HPDE6-E6E7 (cell line): ENCODE measurements around the gene OR8B8.
"Not testable (repeated sequence)": the region's sequence is repeated elsewhere in the genome, so short reads cannot be mapped to it uniquely, and the experiment has no call there.

Experiments
- DNase-seq: peaks from one replicate; pipeline ENCODE4 v3.0.0; 2011; ENCODE audit warnings: missing footprints; ENCODE audit errors: extremely low spot score

Gene OR8B8

DNA sequence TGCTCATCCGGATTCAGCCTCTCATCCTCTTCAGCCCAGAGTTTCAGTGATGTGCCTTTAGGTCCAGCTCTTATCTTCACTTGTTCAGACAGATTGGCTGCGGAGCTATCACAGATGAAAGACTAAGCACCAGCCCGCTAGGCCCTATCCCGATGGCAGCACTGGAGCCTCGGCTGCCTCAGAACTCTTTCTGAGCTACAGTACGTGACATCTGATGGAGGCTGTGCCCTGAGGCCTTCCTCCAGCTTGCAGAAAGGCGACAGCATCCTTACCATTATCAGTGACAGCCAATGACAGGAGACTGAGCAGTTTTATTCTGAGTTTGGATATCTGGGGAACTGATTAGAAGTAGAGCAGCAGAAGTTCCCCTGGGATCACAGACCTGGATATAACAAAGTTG lies 4.0 kb downstream of the OR8B8 start:
- DNase-seq = no peak

DNA sequence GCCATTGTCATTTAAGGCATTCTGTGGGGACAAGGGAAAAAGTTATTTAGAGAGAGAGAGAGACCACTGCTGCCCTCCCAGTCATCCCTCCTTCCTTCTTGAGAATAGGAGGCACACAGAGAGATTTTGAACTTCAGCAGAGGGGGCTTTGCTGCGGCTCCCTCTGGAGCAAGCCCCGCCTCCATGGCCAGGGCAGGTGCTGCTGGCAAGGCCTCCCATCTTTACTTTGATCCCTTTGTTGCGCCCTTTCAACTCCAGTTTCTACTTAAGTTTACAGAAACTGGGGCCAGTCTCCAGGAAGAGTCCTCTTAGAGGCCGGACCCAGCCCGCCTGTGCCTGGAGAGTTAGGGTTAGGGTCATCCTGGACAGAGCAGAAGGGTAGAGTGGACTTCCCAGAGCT lies 4.4 kb downstream of the OR8B8 start:
- no peak for DNase-seq

GRCh38 chr11:124440608-124441007 lies 4.9 kb downstream of the OR8B8 start:
- DNase-seq = no peak

DNA sequence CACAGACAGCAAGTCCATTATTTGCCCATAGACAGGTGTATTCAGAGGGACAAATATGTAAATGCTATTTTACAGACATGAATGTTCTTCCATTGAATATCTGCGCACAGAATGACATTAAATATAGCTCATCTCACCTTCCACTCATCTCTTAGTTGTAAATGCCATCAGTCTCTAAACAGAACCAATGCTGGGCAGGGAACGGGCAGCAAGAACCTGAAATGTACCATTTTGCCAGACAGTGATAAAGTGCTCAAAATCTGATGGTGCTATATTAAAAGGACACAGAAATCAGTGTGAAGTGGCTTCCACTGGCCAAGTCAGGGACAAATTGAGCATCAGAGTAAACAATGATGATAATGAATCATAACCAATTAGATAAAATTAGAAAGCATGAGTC lies 10.8 kb downstream of the OR8B8 start:
- DNase-seq = no peak

GRCh38 chr11:124429599-124429998 lies 15.9 kb downstream of the OR8B8 start:
- no peak for DNase-seq

DNA sequence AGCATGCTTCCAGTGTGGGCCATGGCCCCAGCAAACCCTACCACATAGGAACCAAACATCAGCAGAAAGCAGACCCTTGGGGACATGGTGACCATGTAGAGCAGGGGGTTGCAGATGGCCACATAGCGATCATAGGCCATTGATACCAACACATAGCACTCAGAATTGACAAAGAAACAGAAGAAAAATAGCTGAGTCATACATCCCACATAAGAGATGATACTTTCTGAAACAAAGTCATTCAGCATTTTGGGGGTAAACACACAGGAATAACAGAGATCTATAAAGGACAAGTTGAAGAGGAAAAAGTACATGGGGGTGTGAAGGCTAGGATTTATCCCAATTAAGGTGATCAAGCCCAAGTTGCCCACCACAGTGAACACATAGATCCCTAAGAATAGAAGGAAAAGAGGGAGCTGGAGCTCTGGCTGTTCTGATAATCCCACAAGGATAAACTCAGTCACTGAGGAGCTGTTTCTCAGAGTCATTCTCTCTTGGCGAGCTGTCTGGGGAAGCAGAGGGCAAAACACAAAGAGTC lies 21.0 kb downstream of the OR8B8 start, which contains the start of gene OR8B4:
Gene OR8B4, minus strand, starts transcription at position 488 of the 538 bp plus-strand sequence. Its CDS starts 0 bp downstream, at position 488.
- no peak for DNase-seq

- DNase-seq = no peak
These were observed 24.5 kb downstream of the OR8B8 start for GRCh38 chr11:124421043-124421442.

DNA sequence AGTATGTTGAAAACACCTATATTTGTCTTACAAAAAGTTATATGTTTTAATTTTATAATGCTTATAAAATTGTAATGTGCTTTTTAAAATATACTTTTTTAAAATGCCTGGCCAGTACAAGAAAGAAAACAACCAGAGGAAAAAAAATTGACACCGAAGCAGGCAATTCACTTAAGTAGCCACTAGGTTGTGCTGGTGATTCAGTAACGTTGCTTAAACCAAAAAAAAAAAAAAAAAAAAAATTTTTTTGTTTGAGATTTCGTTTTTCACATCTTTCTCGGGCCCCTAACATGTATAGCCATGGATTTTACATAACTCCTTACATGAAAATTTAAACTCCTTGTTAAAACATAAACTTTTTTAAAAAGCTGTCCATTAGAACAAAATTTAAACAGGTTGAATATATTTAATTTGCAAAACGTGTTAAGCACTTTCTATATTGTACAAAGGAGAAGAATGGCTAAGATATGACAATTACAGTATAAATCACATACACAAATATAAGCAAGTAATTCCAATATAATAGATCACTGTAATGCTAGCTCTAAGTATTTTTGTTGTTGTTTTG lies 30.1 kb downstream of the OR8B8 start:
- no peak for DNase-seq

- no peak for DNase-seq
These were observed 35.6 kb downstream of the OR8B8 start for GRCh38 chr11:124409906-124410305.

- DNase-seq = no peak
These were observed 39.9 kb downstream of the OR8B8 start for GRCh38 chr11:124405581-124405980.

DNA sequence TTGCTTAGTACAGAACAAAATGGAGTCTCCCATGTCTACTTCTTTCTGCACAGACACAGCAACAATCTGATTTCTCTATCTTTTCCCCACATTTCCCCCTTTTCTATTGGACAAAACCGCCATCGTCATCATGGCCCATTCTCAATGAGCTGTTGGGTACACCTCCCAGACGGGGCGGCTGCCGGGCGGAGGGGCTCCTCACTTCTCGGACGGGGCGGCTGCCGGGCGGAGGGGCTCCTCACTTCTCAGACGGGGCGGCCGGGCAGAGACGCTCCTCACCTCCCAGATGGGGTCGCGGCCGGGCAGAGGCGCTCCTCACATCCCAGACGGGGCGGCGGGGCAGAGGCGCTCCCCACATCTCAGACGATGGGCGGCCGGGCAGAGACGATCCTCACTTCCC lies 42.3 kb downstream of the OR8B8 start:
- DNase-seq = not testable (repeated sequence)

GRCh38 chr11:124402326-124402922 lies 43.1 kb downstream of the OR8B8 start:
- DNase-seq = peak; percentile 41

DNA sequence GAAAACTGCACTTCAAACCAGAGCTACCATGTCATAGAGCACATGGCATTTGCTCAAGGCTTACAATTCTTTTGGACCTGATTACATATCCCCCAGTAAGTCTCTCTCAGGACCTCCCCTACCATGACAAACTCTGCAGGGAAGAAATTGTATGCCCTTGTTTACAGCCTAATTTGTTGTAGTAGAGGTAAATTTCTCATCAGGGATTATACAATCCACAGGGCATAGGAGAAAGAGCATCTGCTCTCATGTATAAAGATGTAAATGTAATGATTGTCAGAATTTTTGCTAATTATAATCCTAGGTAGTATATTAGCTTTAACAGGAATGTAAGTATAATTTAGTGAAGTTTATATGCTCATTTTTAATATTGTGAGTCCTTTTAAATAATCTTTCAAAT lies 46.6 kb downstream of the OR8B8 start, which contains the start of gene OR8B3:
Gene OR8B3, minus strand, starts transcription at position 101 of the 400 bp plus-strand sequence. CDS start 1,673 bp downstream, outside the sequence.
- DNase-seq = no peak

GRCh38 chr11:124396847-124397246 lies 48.6 kb downstream of the OR8B8 start:
- not testable (repeated sequence) for DNase-seq

GRCh38 chr11:124394408-124394807 lies 51.1 kb downstream of the OR8B8 start:
- DNase-seq = no peak
